Fibroblast of mammary gland (primary cell): ENCODE data around the gene PCSK6.
"Not testable (repeated sequence)": the region's sequence is repeated elsewhere in the genome, so short reads cannot be mapped to it uniquely, and the experiment has no call there.

ENCODE experiments used
- DNase-seq: peaks from one replicate; pipeline ENCODE4 v3.0.0-alpha.2; 2010; ENCODE audit warnings: low read depth
- H3K4me3 ChIP-seq: 2 replicates; pipeline ENCODE4 v1.5.1; 2011; ENCODE audit warnings: low read depth, mild to moderate bottlenecking, low read length, moderate library complexity; ENCODE audit not compliant: control insufficient read depth
- CTCF ChIP-seq: conservative IDR thresholded peaks from 2 replicates; pipeline ENCODE4 v1.5.1; 2011; ENCODE audit warnings: low read depth, low read length, inconsistent platforms; ENCODE audit not compliant: control insufficient read depth, insufficient read depth

PCSK6 gene

DNA sequence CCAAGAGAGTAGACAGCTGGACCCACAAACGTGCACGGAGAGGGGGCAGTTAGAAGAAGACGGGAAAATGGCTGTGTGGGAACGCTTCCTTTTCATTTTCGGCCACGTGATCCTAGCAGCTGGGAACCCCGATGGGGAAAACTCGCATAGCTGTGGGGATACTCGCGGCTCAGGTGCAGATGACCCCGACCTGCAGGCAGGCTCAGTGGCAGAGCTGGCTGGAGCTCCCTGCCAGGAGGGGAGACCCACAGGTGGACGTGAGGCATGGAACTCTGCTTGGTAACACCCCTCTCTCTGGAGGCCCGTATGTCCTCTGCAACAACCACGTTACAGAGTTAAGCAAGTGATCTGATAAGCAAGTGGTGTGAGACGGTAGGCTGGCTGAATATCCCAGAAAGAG, 109.9 kb downstream of the PCSK6 start:
- no peak for DNase-seq
- TF ChIP-seq CTCF, result no peak
- no peak overlapping the region for H3K4me3 ChIP-seq

GRCh38 chr15:101378879-101379278, 110.6 kb downstream of the PCSK6 start:
- DNase-seq, result no peak
- no peak for TF ChIP-seq CTCF
- H3K4me3 ChIP-seq, result no peak overlapping the region

GRCh38 chr15:101378171-101378755, 111.2 kb downstream of the PCSK6 start:
- H3K4me3 ChIP-seq, result no peak overlapping the region
- DNase-seq, result no peak
- TF ChIP-seq CTCF, result no peak

DNA sequence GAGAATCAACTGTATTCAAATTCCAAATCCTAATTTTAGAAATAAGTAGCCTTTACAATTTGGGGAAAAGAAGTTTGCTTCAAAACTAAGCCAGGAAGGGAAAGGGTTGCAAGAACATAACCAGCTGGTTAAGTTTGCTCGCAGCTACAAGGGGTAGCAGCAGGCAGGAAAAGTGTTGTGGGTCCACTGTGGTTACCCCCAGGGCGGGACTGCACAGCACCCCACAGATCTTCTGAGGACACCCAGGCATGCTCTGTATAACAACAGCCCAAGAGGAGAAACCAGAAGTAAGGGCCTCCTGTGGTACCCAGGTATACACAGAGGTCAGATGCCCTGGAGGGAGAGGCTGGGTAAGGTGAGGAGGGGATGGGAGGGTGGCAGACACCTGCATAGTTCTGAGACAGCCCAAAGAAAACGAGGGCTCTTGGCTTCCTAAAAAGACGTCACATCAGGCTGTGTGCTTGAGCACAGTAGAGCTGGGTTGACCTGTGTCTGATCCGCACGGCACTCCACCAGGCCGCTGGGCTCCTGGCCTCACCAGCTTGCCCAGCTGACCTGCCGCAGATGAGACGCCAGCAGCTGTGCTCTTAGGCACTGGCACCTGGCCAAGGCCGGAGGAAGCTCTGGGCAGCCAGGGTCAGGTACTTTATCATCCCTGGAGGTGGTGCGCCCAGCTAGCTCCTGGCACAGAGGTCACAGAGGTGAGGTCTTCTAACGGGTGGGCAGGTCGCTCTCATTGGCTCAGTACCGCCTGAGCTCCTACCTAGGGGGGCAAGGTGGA, 112.7 kb downstream of the PCSK6 start:
- no peak overlapping the region for H3K4me3 ChIP-seq
- no peak for DNase-seq
- TF ChIP-seq CTCF, result no peak

- H3K4me3 ChIP-seq, DNase-seq: not testable (repeated sequence)
These were observed 114.5 kb downstream of the PCSK6 start for GRCh38 chr15:101375006-101375405.

- TF ChIP-seq CTCF, result no peak
- no peak for DNase-seq
- no peak overlapping the region for H3K4me3 ChIP-seq
These were observed 115.2 kb downstream of the PCSK6 start for GRCh38 chr15:101374326-101374725.

GRCh38 chr15:101373577-101373976, 115.9 kb downstream of the PCSK6 start:
- DNase-seq, result no peak
- no peak overlapping the region for H3K4me3 ChIP-seq
- TF ChIP-seq CTCF, result no peak
